Measurements from ENCODE around the gene ZNF282. TPM values are rescaled to one million over a fixed set of nuclear protein-coding genes. Genes with fewer than 3 reads are reported as not detected.

ZNF282 gene
- total and polyA plus RNA-seq, 9 of the 15 experiments (the other 6 are each of a cell fraction or from before 2014, with no cell fraction given), result 0.76 to 58.6 (median 17.4) TPM

- TF ChIP-seq VEZF1 (CRISPR knock-in tag; IDR thresholded peaks at IDR 0.05) (no peak), RBM15 (IDR thresholded peaks at IDR 0.05; ENCODE audit: insufficient read depth, low read length) (no peak), NKRF (IDR thresholded peaks at IDR 0.05; ENCODE audit: borderline replicate concordance) (no peak), POLR2A (conservative IDR thresholded peaks at IDR 0.05) (0 out of 2 replicates have a peak, but pooled peaks have one; percentile 3), JUND (IDR thresholded peaks at IDR 0.05; ENCODE audit: borderline replicate concordance, low read depth, low read length) (no peak), JUND (tag; IDR thresholded peaks at IDR 0.05; ENCODE audit: borderline replicate concordance, low read depth, low read length) (no peak), ZBTB2 (IDR thresholded peaks at IDR 0.05) (no peak), BCLAF1 (IDR thresholded peaks at IDR 0.05; ENCODE audit: borderline replicate concordance in 1 of 2, control insufficient read depth in 1 of 2, low read depth in 2 of 2, low read length in 1 of 2) (no peak), ZBTB7A (IDR thresholded peaks at IDR 0.05; ENCODE audit: borderline replicate concordance, control insufficient read depth, low read depth, low read length) (0 out of 2 replicates have a peak, but pooled peaks have one; percentile 5), JUN (IDR thresholded peaks at IDR 0.05; ENCODE audit: borderline replicate concordance, low read depth, low read length) (no peak), JUN (CRISPR knock-in tag; IDR thresholded peaks at IDR 0.05; ENCODE audit: borderline replicate concordance) (peak; percentile 90), CEBPB (tag; IDR thresholded peaks at IDR 0.05) (no peak), TARDBP (IDR thresholded peaks at IDR 0.05) (no peak), TGIF2 (CRISPR knock-in tag; IDR thresholded peaks at IDR 0.05) (0 out of 2 replicates have a peak, but pooled peaks have one; percentile 61), ZNF175 (CRISPR knock-in tag; IDR thresholded peaks at IDR 0.05; ENCODE audit: low read depth) (no peak), HES1 (IDR thresholded peaks at IDR 0.05; ENCODE audit: low read depth) (no peak), NR2F6 (CRISPR knock-in tag; IDR thresholded peaks at IDR 0.05) (no peak), NR2C1 (IDR thresholded peaks at IDR 0.05) (no peak), NR2C1 (tag; IDR thresholded peaks at IDR 0.05) (no peak), HMG20A (CRISPR knock-in tag; conservative IDR thresholded peaks at IDR 0.05) (no peak)
Measured at GRCh38 chr7:149196705-149197171, 1.4 kb downstream of the ZNF282 start (continued).
